ENCODE data around the gene USP48.
"Not testable (repeated sequence)": the region's sequence is repeated elsewhere in the genome, so short reads cannot be mapped to it uniquely, and the experiment has no call there.

USP48 gene

DNA sequence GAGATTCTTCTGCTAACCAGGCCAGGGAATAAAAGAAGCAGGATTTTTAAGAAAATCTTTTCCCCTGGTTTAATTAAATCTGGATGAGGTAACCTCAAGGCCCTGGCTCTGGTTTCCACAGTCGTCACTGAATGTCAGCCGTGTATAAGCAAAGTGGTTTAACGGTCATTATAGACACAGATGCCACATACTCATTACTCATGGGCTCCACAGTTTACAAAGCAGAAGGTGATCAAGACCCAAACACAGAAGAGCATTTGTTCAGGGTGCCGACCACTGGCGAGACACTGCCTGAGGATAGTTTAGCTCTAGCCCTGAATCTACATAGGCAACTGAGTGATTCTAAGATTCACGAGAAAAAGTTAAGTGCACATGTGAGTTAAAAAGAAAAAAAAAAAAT lies 86.0 kb downstream of the USP48 start:
- DNase-seq (ENCODE audit: low read depth), result no peak

DNA sequence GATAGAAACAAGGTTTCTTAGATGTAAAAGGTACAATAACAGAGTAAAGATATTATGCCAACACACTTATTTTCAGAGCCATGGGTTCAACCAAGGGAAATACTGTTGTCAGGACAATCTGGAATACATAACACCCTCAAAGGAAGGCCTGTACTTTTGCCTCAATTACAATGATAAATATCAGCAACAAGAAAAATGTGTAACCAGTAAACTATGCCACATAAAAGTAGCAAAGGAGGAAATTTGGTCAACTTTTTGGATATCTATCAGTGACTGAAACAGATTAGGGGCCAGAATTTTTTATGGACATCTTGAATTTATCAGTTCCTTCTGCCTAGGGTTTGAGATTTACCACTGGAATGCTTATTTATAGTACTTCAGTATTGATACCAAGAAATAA lies 89.2 kb downstream of the USP48 start:
- DNase-seq (ENCODE audit: low read depth), result no peak

DNA sequence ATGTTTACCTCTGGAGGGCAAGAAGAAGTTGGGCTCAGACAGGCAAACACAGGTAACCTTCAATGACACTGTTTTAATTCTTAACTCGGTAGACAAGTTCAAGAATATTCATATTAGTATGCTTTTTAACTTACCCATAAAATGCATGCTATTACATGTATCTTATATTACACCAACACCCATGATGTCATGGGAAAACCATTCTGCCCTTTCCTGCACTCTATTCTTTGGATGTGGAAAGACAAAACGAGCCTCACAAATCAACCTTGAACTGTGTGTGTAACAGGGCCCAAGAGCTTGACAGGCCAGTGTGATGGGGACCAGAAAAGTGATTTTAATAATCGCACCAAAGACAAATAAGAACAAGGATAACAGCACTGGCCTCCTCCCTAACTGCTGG lies 91.2 kb downstream of the USP48 start:
- DNase-seq (ENCODE audit: low read depth), result no peak

DNA sequence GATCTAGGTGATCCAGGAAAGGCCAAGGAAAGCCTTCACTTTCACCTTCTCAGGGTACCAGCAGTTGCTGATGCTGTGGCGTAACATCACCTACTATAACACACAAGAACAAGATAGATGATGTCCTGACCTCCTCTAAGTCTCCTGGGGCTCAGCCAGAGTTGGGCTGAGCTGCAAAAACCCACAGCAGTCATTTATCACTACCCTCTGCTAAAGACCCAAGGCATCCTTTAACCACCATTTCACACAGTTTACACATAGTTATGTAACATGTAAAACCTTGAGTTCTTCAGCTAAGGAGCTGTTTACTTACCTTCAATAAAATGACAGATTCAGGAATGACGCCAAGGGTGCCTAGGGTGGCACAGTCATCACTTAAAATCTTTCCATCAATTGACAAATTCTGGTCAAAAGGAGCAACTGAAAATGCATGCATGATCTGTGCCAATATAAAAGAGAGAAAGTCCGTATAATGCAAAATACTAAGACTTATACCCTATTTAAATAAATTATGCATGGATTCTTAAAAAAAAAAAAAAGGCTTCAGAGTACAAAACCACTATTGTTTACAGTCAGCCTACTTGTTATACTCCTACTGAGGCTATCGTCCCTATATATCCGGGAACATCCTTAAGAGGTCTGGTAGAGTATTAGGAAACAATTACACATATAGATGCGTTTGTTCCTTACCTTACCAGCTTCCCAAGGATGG lies 93.1 kb downstream of the USP48 start:
- DNase-seq (ENCODE audit: low read depth), result no peak

DNA sequence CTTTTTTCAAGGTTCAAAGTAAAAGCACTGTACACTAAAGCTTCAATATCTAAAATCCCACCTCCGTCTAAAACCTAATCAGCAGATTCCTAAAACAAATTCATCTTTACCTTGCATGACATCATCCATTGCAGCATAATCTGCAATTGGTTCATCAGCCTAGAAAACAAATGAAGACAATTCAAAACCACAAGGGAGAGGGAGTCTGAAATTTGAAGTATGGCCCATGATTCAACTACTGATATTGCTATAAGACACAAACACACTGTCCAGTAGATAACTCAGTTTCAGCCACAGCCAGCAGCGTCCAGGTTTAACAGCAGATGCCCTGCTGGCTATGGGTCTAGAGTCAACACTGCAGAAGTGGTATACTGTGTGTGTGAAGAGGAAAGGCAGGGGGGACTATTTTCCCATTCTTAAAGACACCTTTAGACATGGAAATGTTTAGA lies 95.8 kb downstream of the USP48 start:
- no peak for DNase-seq (ENCODE audit: low read depth)

DNA sequence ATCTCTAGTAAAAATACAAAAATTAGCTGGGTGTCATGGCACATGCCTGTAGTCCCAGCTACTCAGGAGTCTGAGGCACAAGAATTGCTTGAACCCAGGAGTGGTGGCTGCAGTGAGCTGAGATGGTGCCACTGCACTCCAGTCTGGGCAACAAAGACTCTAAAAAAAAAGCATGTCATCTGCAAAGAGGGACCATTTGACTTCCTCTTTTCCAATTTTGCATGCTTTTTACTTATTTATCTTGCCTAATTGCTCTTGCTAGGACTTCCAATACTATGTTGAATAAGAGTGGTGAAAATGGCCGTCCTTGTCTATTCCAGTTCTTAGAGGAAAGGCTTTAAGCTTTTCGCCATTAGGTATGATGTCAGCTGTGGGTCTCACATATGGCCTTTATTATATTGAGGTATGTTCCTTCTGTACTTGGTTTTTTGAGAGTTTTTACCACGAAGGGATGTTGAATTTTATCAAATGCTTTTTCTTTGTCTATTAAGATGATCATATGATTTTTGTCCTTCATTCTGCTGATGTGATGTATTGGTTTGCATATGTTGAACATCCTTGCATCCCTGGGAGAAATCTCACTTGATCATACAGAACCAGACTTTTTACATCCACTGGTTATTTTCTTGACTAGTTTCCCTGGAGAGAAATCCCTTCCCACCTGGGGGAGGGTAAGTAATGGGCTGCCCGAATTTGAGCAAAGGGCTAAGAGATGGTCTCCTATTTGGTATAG lies 96.8 kb downstream of the USP48 start:
- DNase-seq (ENCODE audit: low read depth), result no peak

DNA sequence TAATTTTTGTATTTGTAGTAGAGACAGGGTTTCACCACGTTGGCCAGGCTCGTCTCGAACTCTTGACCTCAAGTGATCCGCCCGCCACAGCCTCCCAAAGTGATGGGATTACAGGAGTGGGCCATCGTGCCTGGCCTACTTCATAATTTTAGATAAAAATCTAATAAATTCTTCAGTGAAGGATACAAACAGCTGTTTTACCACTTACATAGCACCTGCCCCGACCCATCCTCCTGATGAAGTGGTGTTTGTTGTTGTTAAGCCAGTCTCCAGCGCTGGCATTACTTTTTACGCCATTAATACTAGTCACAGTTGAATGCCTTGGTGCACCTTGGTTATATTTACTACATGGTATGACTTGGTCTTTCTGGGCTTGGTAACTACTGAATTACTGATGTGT lies 101.5 kb downstream of the USP48 start:
- no peak for DNase-seq (ENCODE audit: low read depth)

DNA sequence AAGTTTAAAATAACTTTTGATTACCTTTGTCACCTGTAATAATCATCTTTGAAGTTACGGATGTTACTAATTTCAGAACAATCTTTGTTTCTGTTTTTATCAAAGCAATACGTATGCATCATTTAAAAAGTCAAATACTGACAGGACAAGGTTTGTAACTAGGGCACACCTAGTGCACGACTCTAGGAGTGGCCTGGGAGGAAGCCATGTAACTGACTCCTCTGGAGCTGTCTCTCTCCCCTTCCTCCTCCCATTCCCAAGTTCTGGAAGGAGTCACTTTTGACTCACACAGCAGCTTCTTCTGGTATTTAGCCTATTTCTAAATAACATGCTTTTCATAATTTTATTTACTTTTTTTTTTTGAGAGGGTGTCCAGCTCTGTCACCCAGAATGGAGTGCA lies 102.0 kb downstream of the USP48 start:
- no peak for DNase-seq (ENCODE audit: low read depth)

DNA sequence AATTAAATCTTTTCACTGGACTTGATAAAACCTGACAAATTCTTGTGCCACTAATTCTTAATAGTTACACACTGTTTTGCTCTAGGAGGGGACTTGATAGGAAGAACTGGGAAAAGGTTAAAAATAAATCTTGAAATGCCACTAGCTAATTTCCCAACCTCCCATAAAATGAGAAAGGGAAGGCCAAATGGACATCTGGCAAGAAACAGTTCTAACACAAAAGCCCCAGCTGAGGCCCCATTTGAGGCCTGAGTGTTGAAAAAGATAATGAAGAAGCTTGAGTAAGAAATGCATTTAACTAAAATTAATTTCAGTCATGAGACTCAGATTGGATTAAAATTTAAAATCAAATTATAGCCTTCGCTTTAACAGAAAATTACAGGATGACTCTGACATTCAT lies 102.6 kb downstream of the USP48 start:
- no peak for DNase-seq (ENCODE audit: low read depth)

DNA sequence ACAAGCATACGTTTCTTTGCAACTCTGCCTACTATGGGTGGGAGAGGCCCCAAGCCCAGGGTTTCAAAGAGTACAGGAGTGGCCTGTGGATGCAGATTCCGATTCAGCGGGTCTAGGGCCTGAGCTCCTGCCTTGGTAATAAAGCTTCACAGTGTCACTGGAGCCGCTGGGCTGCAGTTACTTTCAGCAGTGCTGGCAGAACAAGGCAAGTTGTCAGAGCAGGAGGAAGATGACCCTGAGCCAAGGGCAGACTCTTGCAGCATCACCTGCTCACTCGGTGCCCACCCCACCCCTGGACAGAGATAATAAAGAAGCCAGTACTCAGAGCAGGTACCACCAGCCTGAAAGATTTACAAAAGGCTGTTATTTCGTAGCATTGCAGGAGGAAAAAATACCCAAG lies 105.8 kb downstream of the USP48 start:
- no peak for DNase-seq (ENCODE audit: low read depth)

DNA sequence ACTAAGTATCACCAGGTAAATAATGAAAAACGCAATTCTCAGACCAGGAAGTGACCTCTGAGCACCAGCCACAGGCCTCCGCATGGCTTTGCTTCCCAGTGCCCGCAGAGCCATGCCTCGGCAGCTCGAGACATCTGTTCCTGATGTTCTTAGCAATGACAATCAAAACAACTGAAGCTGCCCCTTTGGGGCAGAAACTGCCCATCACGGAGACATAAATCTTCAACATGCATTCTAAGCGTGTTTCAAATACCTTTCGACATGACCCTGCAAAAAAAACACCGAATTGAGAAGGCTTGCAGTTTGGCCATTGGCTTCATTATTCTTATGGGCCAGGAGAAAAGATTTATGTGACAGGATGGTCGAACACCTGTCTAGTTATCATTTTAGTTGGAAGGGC lies 108.0 kb downstream of the USP48 start:
- no peak for DNase-seq (ENCODE audit: low read depth)

DNA sequence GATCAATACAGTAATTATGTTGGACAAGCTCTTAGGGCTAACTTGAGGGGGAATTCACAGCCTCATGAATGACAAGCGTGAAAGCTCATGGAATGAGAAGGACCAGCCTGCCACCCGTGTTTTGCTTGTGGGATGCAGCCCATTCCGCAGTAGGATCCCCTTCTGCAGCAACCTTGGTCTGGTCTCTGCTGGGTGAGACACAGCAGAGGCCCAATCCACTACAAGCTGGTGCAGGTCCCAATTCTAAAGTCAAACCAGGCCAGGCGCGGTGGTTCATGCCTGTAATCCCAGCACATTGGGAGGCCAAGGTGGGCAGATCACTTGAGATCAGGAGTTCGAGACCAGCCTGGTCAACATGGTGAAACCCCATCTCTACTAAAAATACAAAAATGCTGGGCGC lies 109.1 kb downstream of the USP48 start:
- DNase-seq (ENCODE audit: low read depth), result not testable (repeated sequence)

DNA sequence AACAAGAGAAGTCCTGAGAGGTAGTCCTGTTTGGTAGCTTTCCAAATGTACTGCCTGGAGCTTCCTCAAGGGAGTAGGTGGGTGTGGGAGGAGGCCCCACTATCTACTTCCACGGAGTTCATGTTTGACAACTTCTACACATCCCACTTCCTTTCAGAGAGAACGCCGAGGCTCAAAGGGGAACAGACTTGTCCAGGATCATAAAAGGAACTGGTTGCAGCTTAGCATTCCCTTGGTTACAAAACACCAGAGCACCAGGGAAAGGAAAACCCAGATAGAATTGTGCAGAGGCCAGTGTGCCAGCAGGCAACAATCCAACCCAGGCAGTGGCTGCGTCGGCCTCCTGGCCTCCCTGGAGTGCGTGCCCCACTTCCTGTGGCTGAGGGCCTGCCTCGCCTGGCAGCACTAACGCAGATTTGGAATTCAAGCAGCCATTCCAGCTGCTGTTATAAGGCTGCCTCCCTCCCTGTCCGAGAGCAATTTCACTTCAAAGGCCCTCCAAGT lies 109.6 kb downstream of the USP48 start:
- DNase-seq (ENCODE audit: low read depth), result no peak

DNA sequence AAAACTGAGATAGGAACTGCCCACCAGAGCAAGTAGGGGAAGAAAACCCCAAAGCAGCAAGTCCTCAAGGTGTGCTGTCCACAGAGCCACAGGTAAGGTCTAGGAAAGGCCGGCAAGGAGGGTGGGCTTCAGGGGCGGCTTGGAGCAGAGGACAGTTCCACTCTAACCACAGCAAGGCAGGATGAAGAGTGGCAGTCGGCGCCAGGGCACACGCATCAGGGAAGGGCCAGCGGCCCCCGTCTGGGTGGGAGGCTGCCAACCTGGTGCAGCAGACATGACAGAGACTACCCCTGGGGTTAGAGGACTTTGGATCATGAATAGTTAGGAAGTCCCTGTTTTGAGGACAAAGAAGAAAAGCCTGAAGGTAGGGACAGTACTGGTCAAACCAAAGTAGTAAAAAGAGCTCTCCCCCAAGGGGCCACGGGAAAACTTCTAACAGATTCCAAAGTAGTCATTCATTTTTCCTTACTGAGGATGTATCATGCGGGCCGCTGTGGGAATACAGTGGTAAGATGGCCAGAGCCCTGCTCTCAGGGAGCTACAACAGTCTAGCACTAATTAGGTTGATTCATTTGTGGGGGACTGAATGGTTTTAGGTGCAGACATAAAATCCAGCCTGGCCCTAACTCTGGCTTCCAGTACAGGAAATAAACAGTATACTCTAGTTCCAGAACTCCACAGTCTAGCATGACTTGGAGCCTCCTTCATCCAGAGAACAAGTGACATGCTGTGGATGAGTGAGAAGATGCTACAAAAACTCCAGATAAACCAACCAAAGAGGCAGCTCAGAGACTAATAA lies 110.3 kb downstream of the USP48 start:
- no peak for DNase-seq (ENCODE audit: low read depth)

DNA sequence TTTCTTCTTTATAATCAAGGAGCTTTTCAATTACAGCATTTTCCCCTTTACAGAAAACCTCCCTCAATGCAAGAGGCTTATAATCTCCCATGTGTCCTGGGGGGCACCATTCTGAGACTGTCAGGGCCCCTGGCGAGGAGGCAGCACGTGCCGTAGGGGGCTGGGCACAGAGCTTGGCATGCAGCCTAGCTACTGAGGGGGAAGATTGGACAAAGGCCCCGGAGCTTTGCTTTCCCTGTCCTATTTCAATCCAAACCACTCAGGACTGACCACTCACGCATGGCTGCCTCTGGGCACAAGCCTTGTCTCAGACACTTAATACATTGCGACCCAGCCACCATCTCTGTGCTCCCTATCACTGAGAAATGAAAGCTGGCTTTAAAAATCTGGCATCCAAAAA lies 111.0 kb downstream of the USP48 start:
- no peak for DNase-seq (ENCODE audit: low read depth)

DNA sequence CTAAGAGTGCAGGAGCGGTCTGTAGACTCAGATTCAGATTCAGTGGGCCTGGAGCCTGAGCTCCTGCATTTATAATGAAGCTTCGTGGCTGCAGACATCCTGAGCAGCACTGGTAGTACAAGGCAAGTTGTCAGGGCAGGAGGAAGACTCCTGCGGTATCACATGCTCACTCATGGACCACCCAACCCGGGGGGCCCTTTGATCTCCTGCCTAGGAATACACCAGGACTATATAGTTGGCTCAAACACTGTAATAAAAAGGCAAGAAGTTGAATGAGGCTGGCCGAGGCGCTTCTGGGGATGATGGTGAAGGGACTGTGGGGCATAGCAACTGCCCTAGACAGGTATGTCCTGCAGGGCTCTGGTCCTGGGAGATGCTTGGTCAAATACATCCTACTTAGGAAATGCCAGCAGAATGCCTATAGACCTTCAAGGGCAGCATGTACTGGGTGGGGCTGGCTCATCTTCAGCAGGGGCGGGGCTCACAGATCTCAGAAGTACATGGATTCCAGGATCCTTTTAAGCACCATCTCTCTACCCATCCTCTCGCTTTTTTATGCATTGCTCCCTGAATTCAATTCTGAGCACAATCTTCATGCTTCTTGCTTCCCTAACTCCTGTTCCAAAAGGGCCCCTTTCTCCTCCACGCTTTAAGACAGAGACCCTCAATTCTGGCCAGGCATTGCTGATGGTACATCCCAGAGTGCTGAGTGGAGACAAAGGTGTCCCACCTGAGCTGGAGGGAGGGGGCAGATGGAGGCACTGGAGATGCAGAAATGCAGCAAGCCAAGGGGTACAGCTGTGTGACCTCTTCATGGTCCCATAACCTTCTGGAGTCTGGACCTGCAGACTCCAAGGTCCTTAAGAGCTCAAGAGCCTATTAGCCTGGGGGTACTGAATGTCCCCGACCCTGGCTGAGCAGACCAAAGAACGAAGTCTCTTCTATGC lies 111.7 kb downstream of the USP48 start:
- DNase-seq (ENCODE audit: low read depth), result no peak

DNA sequence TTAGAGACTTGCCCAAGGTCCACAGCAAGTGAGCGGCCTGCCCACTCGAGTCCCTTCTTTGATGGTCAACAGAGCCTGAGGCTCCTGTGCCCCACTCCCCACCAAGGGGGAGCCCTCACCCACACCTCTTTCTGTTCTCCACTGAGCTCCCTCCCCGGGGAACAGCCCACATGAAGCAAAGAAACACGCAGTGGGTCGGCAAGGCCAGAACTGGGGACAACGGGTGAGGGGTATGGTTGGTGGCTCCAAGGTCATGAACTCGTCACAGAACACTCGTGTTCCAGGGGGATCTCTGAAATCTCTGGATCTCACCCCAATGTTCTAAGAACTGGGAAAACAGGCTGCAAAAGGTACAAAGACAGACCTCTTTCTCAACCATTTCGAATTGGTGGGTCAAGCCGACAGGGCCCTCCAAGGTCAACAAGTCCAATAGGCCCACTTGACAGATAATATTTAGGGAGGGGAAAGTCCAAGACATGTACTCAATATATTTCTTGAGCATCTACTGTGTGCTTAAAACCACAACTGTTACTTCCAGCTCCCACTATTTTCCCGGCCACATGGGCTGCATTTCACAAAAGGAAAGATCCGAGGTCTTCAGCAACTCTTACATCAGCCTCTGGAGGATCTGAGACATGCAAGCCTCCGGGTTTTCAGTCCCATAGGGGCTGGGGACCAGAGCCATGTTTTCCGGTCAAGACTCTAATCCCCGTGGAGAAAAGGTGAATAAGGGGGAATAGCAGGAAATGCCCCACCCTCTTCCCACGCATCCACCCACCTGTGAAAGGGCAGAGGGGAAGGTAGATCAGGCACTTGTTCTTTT lies 112.7 kb downstream of the USP48 start:
- no peak for DNase-seq (ENCODE audit: low read depth)

DNA sequence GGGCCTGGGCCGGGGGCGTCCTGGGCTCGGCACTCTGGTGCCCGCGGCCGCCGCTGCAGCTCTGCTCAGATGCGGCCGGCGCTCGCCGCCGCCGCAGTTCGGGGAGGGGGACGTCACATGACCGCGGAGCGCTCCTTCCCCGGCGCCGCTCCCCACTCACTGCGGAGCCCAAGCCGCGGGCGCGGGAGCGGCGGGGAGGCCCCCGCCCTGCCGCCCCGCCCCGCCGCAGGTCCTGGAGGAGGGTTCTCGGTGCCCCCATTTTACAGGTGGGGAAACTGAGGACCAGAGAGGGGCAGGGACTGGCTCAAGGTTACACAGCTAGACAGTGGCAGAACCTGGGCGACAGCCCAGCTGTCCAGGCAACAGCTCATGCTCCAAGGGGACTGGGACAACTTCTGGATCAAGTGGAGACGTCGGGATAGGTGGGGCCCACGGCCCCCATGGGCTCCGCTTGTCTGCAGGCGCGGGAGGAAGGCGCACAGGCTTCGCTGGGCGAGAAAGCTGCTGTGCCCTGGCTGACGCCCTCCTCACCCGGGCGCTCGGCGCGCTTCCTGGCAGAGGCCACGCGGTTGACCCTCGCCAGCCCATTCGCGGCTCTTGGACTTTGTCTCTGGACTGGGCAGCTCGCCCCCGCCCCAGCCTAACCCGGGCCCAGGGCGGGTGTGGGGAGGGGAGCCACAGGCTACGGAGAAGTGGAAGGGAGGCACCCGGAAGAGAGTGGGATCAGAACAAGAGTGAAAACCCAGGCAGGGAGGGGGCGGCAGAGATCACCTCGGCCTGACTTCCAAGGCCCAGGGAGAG lies 113.5 kb downstream of the USP48 start, which contains the start of gene RAP1GAP:
Gene RAP1GAP, minus strand, starts transcription at position 100 of the 801 bp plus-strand sequence. CDS start 49,325 bp downstream, outside the sequence.
- DNase-seq (ENCODE audit: low read depth), result no peak

DNA sequence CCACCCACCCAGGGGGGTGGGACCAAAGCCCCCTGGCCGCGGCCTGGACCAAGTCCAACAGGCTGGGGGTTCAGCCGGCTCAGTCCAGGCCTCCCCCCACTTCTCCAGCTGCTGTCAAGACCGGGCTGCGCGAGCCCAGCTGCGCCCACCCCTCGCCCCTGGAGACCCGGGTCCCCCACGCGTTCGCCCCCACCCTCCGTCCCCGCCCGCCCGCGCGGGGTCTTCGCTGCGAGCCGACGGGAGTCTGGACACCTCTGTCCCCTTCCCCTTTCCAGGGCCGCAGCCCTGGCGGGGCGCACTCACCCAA lies 114.0 kb downstream of the USP48 start:
- DNase-seq (ENCODE audit: low read depth), result no peak
